PFSK-1 (cell line): ENCODE measurements around the gene UBTF.

Experiments
- FOXP2 ChIP-seq: optimal IDR thresholded peaks from 2 replicates; pipeline ENCODE3; 2011; ENCODE audit warnings: borderline replicate concordance, control low read depth, inconsistent platforms; ENCODE audit not compliant: insufficient read depth; ENCODE audit errors: extremely low read length, extremely low read depth
- POLR2AphosphoS5 ChIP-seq: IDR thresholded peaks from 2 replicates; pipeline ENCODE4 v1.6.1; 2012; ENCODE audit warnings: low read depth, mild to moderate bottlenecking, control low read depth, low read length, moderate library complexity
- TF ChIP-seq, protein P1 (sequence below), 2 experiments: IDR thresholded peaks; 2 replicates each; pipeline versions ENCODE4 v1.6.1 to v1.8.0; 2011 to 2012; ENCODE audit warnings: low read depth in 2 of 2, low read length in 2 of 2, control low read depth in 1 of 2, inconsistent platforms in 1 of 2, mild to moderate bottlenecking in 1 of 2, moderate library complexity in 1 of 2; ENCODE audit not compliant: insufficient read depth in 1 of 2

DNA sequence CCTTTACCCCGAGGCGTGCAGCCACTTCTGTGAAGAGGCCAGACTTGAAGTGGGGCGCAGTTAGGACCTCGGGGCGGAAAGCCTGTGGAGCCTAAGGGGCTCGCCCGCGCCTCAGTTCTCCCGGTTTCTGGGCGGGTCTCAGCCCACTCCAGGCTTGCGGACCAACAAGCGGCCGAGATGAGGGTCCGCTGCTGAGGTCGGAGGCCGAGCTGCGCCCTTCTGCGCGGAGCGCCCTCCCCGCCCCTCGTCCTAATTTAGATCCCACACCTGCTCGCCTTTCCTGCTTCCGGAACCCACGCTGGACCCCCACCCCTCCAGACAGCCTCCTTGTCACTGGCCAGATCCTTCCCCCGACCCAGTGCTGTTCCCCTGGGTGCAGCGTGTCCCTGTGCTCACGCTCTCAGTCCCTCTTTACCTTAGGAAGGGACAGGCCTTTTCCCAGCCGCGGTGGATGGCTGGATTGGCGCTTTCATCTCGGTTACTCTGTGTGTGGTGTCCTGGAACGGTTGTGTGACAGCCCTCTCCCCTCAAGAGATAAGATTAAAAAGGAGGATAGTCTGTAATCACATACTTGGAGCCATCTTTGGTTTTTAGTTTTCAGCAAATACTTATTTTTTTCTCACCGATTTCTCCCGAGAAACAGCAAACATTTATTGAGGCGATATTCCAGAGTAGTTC lies 18.9 kb downstream of the UBTF start:
- TF ChIP-seq POLR2AphosphoS5 (peak; percentile 72), FOXP2 (no peak)
- TF ChIP-seq, protein P1, sequence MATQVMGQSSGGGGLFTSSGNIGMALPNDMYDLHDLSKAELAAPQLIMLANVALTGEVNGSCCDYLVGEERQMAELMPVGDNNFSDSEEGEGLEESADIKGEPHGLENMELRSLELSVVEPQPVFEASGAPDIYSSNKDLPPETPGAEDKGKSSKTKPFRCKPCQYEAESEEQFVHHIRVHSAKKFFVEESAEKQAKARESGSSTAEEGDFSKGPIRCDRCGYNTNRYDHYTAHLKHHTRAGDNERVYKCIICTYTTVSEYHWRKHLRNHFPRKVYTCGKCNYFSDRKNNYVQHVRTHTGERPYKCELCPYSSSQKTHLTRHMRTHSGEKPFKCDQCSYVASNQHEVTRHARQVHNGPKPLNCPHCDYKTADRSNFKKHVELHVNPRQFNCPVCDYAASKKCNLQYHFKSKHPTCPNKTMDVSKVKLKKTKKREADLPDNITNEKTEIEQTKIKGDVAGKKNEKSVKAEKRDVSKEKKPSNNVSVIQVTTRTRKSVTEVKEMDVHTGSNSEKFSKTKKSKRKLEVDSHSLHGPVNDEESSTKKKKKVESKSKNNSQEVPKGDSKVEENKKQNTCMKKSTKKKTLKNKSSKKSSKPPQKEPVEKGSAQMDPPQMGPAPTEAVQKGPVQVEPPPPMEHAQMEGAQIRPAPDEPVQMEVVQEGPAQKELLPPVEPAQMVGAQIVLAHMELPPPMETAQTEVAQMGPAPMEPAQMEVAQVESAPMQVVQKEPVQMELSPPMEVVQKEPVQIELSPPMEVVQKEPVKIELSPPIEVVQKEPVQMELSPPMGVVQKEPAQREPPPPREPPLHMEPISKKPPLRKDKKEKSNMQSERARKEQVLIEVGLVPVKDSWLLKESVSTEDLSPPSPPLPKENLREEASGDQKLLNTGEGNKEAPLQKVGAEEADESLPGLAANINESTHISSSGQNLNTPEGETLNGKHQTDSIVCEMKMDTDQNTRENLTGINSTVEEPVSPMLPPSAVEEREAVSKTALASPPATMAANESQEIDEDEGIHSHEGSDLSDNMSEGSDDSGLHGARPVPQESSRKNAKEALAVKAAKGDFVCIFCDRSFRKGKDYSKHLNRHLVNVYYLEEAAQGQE (IDR thresholded peaks at IDR 0.05; ENCODE audit: insufficient read depth in 1 of 2, low read depth in 2 of 2, low read length in 2 of 2), result no peak
